Spleen (tissue), 11 donors: ENCODE data around the gene CAMTA1. TPM values are rescaled to one million over a fixed set of nuclear protein-coding genes. Genes with fewer than 3 reads are reported as not detected.

ENCODE experiments used
- DNase-seq: peaks from one replicate; pipeline ENCODE4 v3.0.0-alpha.2; 2020
- H3K27ac ChIP-seq, 8 donors: fragments of 200-600 bp; sonication (generic) in 7 of 8; 1 replicate in 4 of 8; 2 replicates in 4 of 8; pipeline versions ENCODE4 v1.5.0 to v1.8.0; 2016 to 2021; ENCODE audit warnings: inconsistent platforms in 4 of 8, mild to moderate bottlenecking in 4 of 8, moderate library complexity in 1 of 8
- H3K27me3 ChIP-seq, 7 donors: fragments of 200-600 bp; sonication (generic) in 6 of 7; replicated peaks in 1 of 7; 1 replicate in 4 of 7; 2 replicates in 3 of 7; pipeline versions ENCODE4 v1.5.0 to v1.8.0; 2016 to 2021; ENCODE audit warnings: inconsistent platforms in 3 of 7, mild to moderate bottlenecking in 1 of 7
- H3K36me3 ChIP-seq, 6 donors: fragments of 200-600 bp; sonication (generic) in 5 of 6; 1 replicate in 4 of 6; 2 replicates in 2 of 6; pipeline versions ENCODE4 v1.5.0 to v1.8.0; 2016 to 2021; ENCODE audit warnings: inconsistent platforms in 2 of 6
- H3K4me1 ChIP-seq, 6 donors: fragments of 200-600 bp; sonication (generic) in 5 of 6; 1 replicate in 3 of 6; 2 replicates in 3 of 6; pipeline versions ENCODE4 v1.5.0 to v1.8.0; 2016 to 2021; ENCODE audit warnings: inconsistent platforms in 3 of 6
- H3K4me3 ChIP-seq, 8 donors: fragments of 200-600 bp; sonication (generic) in 7 of 8; 1 replicate in 4 of 8; 2 replicates in 4 of 8; pipeline versions ENCODE4 v1.5.0 to v1.8.0; 2016 to 2021; ENCODE audit warnings: inconsistent platforms in 4 of 8, mild to moderate bottlenecking in 4 of 8, moderate library complexity in 2 of 8
- H3K9me3 ChIP-seq, 8 donors: fragments of 200-600 bp; sonication (generic) in 7 of 8; 1 replicate in 4 of 8; 2 replicates in 4 of 8; pipeline versions ENCODE4 v1.5.0 to v1.8.0; 2016 to 2021; ENCODE audit warnings: inconsistent platforms in 4 of 8
- POLR2A ChIP-seq, 3 donors: fragments of 450-650 bp; IDR thresholded peaks; one replicate each; pipeline ENCODE4 v1.5.1; 2017; ENCODE audit warnings: antibody characterized with exemption in 3 of 3, mild to moderate bottlenecking in 1 of 3
- POLR2AphosphoS5 ChIP-seq, 3 donors: sonication (generic); formaldehyde crosslinking; IDR thresholded peaks; one replicate each; pipeline ENCODE4 v1.5.1; 2017; ENCODE audit warnings: antibody characterized with exemption in 3 of 3
- WGBS, 5 donors: extraction: QIAGEN DNeasy Blood & Tissue Kit in 3 of 5; methylation state at CpG; one replicate each; pipeline versions ENCODE4 v1.1.5 to v1.1.7; 2013 to 2018; 5-methylcytosine and 5-hydroxymethylcytosine counted together
- intact Hi-C: fragments of 100-400 bp; cut with DNase I; formaldehyde crosslinking; loops from one replicate; pipeline ENCODE4 v1.15.0; 2023; ENCODE audit warnings: low total_unique reads
- polyA plus RNA-seq, 3 donors: library from polyadenylated mRNA; stranded (reverse); fragments of 200-250 nt; gene quantifications; one replicate each; pipeline ENCODE4 v1.2.1, GENCODE V29; 2013
- total RNA-seq, 7 donors: library from RNA; depleted of rRNA in 3 of 7; stranded (reverse); fragments of >200 nt in 3 of 7; fragmentation: NEBNext Ultra II Directional in 4 of 7; extraction: Animal tissue kit (Norgen Biotek cat#: 25700) in 4 of 7; gene quantifications; one replicate each; pipeline versions ENCODE4 v1.1.0 to v1.2.1, GENCODE V29; 2016 to 2021
- TF ChIP-seq, protein P1 (sequence below), 11 experiments: fragments of 200-600 bp in 7 of 11; fragments of 450-650 bp in 4 of 11; sonication (generic) in 4 of 11; IDR thresholded peaks in 8 of 11; conservative IDR thresholded peaks in 3 of 11; 1 replicate in 7 of 11; 2 replicates in 4 of 11; pipeline versions ENCODE4 v1.4.0 to v1.8.0; 2016 to 2021; ENCODE audit warnings: antibody characterized with exemption in 11 of 11, inconsistent platforms in 4 of 11, mild to moderate bottlenecking in 1 of 11
- donor health status: healthy with polysubstance abuse.
- donor health status: DM: no; HTN: no; CAD: no; lungs with moderate emphysema.
- donor health status: DM: no; HTN: no; CAD: no.
- donor health status: Bipolar disorder and iron deficiency.
- donor health status: healthy.
- donor health status: DM: no; HTN: no; CAD: no.
- donor health status: DM: yes; HTN: yes; CAD: no.

The CAMTA1 gene
- total and polyA plus RNA-seq, 10 donors: 53.0 to 106 (median 77.3) TPM

DNA sequence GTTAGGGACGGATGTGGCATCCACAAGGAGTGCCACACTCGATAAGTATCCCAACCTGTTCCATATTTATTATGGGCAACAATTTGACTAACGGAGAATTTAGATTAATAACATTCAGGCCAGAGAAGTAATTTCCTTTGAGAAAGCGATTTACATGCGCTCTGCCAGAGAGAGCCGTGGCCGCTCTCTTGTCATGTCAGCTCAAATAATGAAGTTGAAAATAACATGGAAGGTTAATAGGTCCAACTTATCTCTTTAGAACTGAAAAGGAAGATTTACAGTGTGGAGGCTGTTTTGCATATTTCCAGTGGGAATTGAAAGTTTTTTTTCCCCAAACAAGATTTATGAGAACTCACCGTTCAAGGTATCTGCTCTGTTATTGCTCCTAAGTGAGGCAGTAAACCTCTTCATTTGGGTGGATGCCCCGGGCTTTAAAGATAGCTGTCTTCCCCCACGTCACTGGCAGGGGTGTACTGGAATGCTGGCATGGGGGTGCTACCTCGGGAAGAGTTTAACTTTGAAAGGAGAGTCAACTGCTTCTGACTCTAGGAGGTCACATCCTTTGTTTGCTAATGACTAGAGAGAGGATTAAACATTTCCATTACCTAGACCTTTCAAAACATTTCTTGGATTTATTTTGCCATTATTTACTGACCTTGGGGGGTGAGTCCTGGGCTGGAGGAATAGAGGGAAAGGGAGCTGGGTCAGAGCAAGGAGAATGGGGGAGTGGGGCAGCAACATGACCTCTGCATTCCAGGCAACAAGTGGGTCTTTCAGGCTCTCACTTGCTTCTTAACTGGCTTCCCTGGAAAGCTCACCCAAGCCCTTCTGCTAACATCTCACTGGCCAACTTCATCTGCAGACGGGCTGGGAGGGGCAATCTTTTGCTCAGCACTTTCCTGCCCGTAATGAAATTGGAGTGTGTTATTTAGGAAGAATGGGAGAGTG is 204.2 kb downstream of the CAMTA1 start:
- Histone ChIP-seq H3K4me1 (no peaks in the 10 kb centered on the region), H3K27me3 (peaks cover 0 to 6% (median 0%) of the 10 kb centered on the region in 7 donors), H3K4me3 (no peak overlapping the region), H3K9me3 (peaks cover 0 to 18% (median 0%) of the 10 kb centered on the region in 8 donors), H3K27ac (no peak overlapping the region), H3K36me3 (no peaks in the 10 kb centered on the region)
- DNase-seq: peak; percentile 23
- 62 to 73% (median 68%) methylated on average over 13 of the region's 13 CpGs for whole genome bisulfite sequencing, 5 donors
- TF ChIP-seq POLR2AphosphoS5 (IDR thresholded peaks at IDR 0.05) (no peak), POLR2A (IDR thresholded peaks at IDR 0.05) (no peak)
- TF ChIP-seq, protein P1, sequence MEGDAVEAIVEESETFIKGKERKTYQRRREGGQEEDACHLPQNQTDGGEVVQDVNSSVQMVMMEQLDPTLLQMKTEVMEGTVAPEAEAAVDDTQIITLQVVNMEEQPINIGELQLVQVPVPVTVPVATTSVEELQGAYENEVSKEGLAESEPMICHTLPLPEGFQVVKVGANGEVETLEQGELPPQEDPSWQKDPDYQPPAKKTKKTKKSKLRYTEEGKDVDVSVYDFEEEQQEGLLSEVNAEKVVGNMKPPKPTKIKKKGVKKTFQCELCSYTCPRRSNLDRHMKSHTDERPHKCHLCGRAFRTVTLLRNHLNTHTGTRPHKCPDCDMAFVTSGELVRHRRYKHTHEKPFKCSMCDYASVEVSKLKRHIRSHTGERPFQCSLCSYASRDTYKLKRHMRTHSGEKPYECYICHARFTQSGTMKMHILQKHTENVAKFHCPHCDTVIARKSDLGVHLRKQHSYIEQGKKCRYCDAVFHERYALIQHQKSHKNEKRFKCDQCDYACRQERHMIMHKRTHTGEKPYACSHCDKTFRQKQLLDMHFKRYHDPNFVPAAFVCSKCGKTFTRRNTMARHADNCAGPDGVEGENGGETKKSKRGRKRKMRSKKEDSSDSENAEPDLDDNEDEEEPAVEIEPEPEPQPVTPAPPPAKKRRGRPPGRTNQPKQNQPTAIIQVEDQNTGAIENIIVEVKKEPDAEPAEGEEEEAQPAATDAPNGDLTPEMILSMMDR (IDR thresholded peaks at IDR 0.05 in 8 of 11, conservative IDR thresholded peaks at IDR 0.05 in 3 of 11): no peak
- intact Hi-C loops: no loop called here

GRCh38 chr1:6991266-6991665 is 206.0 kb downstream of the CAMTA1 start:
- TF ChIP-seq POLR2A (IDR thresholded peaks at IDR 0.05) (no peak), POLR2AphosphoS5 (IDR thresholded peaks at IDR 0.05) (no peak)
- TF ChIP-seq, protein P1 (IDR thresholded peaks at IDR 0.05 in 8 of 11, conservative IDR thresholded peaks at IDR 0.05 in 3 of 11): no peak
- Histone ChIP-seq H3K27ac (no peak overlapping the region), H3K4me1 (no peaks in the 10 kb centered on the region), H3K27me3 (peaks cover 0 to 6% (median 0%) of the 10 kb centered on the region in 7 donors), H3K9me3 (peaks cover 0 to 18% (median 0%) of the 10 kb centered on the region in 8 donors), H3K4me3 (no peak overlapping the region), H3K36me3 (no peaks in the 10 kb centered on the region)
- intact Hi-C loops: no loop called here
- 84 to 94% (median 90%) methylated on average over 1 of the region's 1 CpG for WGBS, 5 donors
- no peak for DNase-seq

GRCh38 chr1:6995789-6996188 is 210.5 kb downstream of the CAMTA1 start:
- Histone ChIP-seq H3K9me3 (peaks cover 0 to 18% (median 0%) of the 10 kb centered on the region in 8 donors), H3K4me1 (no peaks in the 10 kb centered on the region), H3K36me3 (no peaks in the 10 kb centered on the region), H3K27me3 (no peaks in the 10 kb centered on the region), H3K27ac (no peak overlapping the region), H3K4me3 (no peak overlapping the region)
- WGBS, 5 donors: 83 to 98% (median 91%) methylated on average over 5 of the region's 5 CpGs
- intact Hi-C loops: no loop called here
- peak; percentile 36 for DNase-seq
- no peak for TF ChIP-seq POLR2A (IDR thresholded peaks at IDR 0.05)
- TF ChIP-seq, protein P1 (IDR thresholded peaks at IDR 0.05 in 8 of 11, conservative IDR thresholded peaks at IDR 0.05 in 3 of 11): no peak
- TF ChIP-seq POLR2AphosphoS5 (IDR thresholded peaks at IDR 0.05): no peak

- no peak for TF ChIP-seq POLR2AphosphoS5 (IDR thresholded peaks at IDR 0.05)
- TF ChIP-seq POLR2A (IDR thresholded peaks at IDR 0.05): no peak
- TF ChIP-seq, protein P1 (IDR thresholded peaks at IDR 0.05 in 8 of 11, conservative IDR thresholded peaks at IDR 0.05 in 3 of 11): no peak
- H3K9me3 ChIP-seq: peaks cover 0 to 18% (median 0%) of the 10 kb centered on the region in 8 donors
- intact Hi-C loops: no loop called here
These were observed 211.1 kb downstream of the CAMTA1 start for GRCh38 chr1:6996371-6996770.

More at GRCh38 chr1:6996371-6996770, 211.1 kb downstream of the CAMTA1 start:
- H3K4me1 ChIP-seq: no peaks in the 10 kb centered on the region
- no peak overlapping the region for H3K4me3 ChIP-seq
- H3K27me3 ChIP-seq: no peaks in the 10 kb centered on the region
- no peaks in the 10 kb centered on the region for H3K36me3 ChIP-seq
- no peak for DNase-seq
- no peak overlapping the region for H3K27ac ChIP-seq
